ENCODE results near the gene PAPLN. TPM values are rescaled to one million over a fixed set of nuclear protein-coding genes. Genes with fewer than 3 reads are reported as not detected.

Gene PAPLN
- total RNA-seq, 2 donors from 2014 or later = 18.4 to 20.1 TPM

- Histone ChIP-seq H3K4me1 (ENCODE audit: control insufficient read depth, insufficient read depth, low read length) (no peaks in the 10 kb centered on the region), H3K36me3 (ENCODE audit: control insufficient read depth, insufficient read depth, low read length) (no peaks in the 10 kb centered on the region), H3K27me3 (ENCODE audit: control insufficient read depth, insufficient read depth, low read length, poor library complexity, severe bottlenecking) (no peaks in the 10 kb centered on the region), H3K27ac (ENCODE audit: low read depth, low read length) (no peak overlapping the region), H3K9ac (ENCODE audit: extremely low read depth, low read length, poor library complexity, severe bottlenecking) (no peak overlapping the region), H3K4me3 (ENCODE audit: low read length) (no peak overlapping the region), H3K9me3 (ENCODE audit: control insufficient read depth, low read length) (no peaks in the 10 kb centered on the region)
- TF ChIP-seq, protein P1, sequence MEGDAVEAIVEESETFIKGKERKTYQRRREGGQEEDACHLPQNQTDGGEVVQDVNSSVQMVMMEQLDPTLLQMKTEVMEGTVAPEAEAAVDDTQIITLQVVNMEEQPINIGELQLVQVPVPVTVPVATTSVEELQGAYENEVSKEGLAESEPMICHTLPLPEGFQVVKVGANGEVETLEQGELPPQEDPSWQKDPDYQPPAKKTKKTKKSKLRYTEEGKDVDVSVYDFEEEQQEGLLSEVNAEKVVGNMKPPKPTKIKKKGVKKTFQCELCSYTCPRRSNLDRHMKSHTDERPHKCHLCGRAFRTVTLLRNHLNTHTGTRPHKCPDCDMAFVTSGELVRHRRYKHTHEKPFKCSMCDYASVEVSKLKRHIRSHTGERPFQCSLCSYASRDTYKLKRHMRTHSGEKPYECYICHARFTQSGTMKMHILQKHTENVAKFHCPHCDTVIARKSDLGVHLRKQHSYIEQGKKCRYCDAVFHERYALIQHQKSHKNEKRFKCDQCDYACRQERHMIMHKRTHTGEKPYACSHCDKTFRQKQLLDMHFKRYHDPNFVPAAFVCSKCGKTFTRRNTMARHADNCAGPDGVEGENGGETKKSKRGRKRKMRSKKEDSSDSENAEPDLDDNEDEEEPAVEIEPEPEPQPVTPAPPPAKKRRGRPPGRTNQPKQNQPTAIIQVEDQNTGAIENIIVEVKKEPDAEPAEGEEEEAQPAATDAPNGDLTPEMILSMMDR (conservative IDR thresholded peaks at IDR 0.05) = no peak
- 85 to 89% methylated on average over 6 of the region's 6 CpGs for WGBS, 2 experiments (ENCODE audit: insufficient coverage in 1 of 2, insufficient read length in 1 of 2)
- Mint-ChIP-seq H3K4me3 (no peak overlapping the region), H3K27me3 (ENCODE audit: insufficient read depth) (no peaks in the 10 kb centered on the region), H3K4me1 (no peaks in the 10 kb centered on the region), H3K9me3 (no peaks in the 10 kb centered on the region), H3K27ac (no peak overlapping the region), H3K36me3 (ENCODE audit: low read depth) (no peaks in the 10 kb centered on the region)
- DNase-seq = no peak
Observed at GRCh38 chr14:73261075-73261474, 23.8 kb downstream of the PAPLN start.

DNA sequence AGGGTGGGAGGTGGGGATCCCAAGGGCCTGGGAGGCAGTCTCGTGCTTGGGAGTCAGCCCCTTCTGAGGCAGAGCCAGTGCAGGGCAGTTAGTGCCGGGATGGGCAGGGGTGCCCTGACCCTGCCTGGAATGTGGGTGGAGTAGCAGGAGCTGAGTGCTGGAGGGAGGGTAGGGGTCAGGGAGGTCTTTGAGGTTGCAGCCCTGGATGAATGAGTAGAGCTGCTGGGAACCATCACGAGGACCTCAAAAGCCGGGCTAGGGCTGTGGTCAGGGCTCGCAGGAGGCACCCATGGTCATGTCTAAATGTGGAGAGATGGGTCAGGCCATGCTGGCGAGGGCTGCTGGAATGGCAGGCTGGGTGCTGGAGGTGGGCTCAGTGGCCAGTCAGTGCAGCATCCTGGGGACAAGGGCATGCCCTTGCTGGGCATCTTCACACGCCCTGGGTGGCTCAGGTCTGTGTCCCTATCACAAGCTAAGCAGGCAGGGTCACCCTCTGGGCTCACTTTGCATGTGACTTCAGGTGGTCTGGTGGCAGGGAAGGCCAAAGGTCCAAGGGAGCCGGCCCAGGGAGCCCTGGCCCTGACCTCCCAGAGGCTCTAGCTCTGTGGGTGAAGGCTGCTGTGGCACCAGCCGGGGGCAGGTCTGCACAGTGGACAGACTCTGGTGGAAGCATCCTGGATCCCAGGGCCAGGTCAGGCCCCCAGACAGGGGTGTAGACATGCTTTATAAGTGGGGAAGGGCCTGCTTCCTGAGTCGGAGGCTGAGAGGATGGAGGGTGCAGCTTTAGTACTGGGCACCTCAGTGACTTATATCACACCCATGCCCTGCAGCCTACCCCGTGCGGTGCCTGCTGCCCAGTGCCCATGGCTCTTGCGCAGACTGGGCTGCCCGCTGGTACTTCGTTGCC, 24.5 kb downstream of the PAPLN start:
- H3K4me3 Mint-ChIP-seq = no peak overlapping the region
- no peaks in the 10 kb centered on the region for H3K36me3 Mint-ChIP-seq (ENCODE audit: low read depth)
- no peaks in the 10 kb centered on the region for H3K4me1 Mint-ChIP-seq
- H3K36me3 ChIP-seq (ENCODE audit: control insufficient read depth, insufficient read depth, low read length) = no peaks in the 10 kb centered on the region
- H3K4me1 ChIP-seq (ENCODE audit: control insufficient read depth, insufficient read depth, low read length) = no peaks in the 10 kb centered on the region
- no peak for DNase-seq
- 94 to 99% methylated on average over 11 to 15 of the region's 15 CpGs for WGBS, 2 experiments (ENCODE audit: insufficient coverage in 1 of 2, insufficient read length in 1 of 2)
- H3K4me3 ChIP-seq (ENCODE audit: low read length) = no peak overlapping the region
- no peak overlapping the region for H3K27ac Mint-ChIP-seq
- TF ChIP-seq, protein P1 (conservative IDR thresholded peaks at IDR 0.05) = no peak
- H3K27me3 ChIP-seq (ENCODE audit: control insufficient read depth, insufficient read depth, low read length, poor library complexity, severe bottlenecking) = no peaks in the 10 kb centered on the region
- no peak overlapping the region for H3K9ac ChIP-seq (ENCODE audit: extremely low read depth, low read length, poor library complexity, severe bottlenecking)
- no peaks in the 10 kb centered on the region for H3K27me3 Mint-ChIP-seq (ENCODE audit: insufficient read depth)
- no peaks in the 10 kb centered on the region for H3K9me3 ChIP-seq (ENCODE audit: control insufficient read depth, low read length)
- H3K27ac ChIP-seq (ENCODE audit: low read depth, low read length) = no peak overlapping the region
- no peaks in the 10 kb centered on the region for H3K9me3 Mint-ChIP-seq

DNA sequence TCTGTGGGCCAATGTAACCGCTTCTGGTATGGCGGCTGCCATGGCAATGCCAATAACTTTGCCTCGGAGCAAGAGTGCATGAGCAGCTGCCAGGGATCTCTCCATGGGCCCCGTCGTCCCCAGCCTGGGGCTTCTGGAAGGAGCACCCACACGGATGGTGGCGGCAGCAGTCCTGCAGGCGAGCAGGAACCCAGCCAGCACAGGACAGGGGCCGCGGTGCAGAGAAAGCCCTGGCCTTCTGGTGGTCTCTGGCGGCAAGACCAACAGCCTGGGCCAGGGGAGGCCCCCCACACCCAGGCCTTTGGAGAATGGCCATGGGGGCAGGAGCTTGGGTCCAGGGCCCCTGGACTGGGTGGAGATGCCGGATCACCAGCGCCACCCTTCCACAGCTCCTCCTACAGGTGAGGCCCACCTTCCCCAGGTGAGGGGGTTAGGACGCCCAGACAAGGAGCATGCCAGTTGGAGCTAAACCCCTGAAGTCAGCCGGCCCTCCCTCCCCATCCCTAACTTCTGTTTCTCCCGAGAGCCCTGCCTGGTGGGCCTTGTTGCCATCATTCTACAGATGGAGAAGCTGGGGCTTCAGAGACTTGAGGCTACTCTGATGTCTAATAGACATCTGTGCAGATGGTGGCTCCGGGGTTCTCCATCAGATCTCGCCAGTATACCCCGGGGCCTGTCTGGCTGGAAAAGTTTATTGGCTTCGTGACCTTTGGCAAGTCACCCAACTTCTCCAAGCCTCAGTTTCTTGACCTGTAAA, 25.3 kb downstream of the PAPLN start:
- TF ChIP-seq, protein P1 (conservative IDR thresholded peaks at IDR 0.05) = no peak
- Histone ChIP-seq H3K9ac (ENCODE audit: extremely low read depth, low read length, poor library complexity, severe bottlenecking) (no peak overlapping the region), H3K9me3 (ENCODE audit: control insufficient read depth, low read length) (no peaks in the 10 kb centered on the region), H3K27ac (ENCODE audit: low read depth, low read length) (no peak overlapping the region), H3K36me3 (ENCODE audit: control insufficient read depth, insufficient read depth, low read length) (no peaks in the 10 kb centered on the region), H3K27me3 (ENCODE audit: control insufficient read depth, insufficient read depth, low read length, poor library complexity, severe bottlenecking) (no peaks in the 10 kb centered on the region), H3K4me3 (ENCODE audit: low read length) (no peak overlapping the region), H3K4me1 (ENCODE audit: control insufficient read depth, insufficient read depth, low read length) (no peaks in the 10 kb centered on the region)
- H3K4me3 Mint-ChIP-seq = no peak overlapping the region
- no peaks in the 10 kb centered on the region for H3K9me3 Mint-ChIP-seq
- 93 to 95% methylated on average over 6 to 20 of the region's 20 CpGs for WGBS, 2 experiments (ENCODE audit: insufficient coverage in 1 of 2, insufficient read length in 1 of 2)
- H3K4me1 Mint-ChIP-seq = no peaks in the 10 kb centered on the region
- H3K36me3 Mint-ChIP-seq (ENCODE audit: low read depth) = no peaks in the 10 kb centered on the region
- DNase-seq = no peak
- no peak overlapping the region for H3K27ac Mint-ChIP-seq
- peaks cover 6% of the 10 kb centered on the region for H3K27me3 Mint-ChIP-seq (ENCODE audit: insufficient read depth)
